GM12874 (cell line): ENCODE results near the gene AK8.

Experiments used
- TF ChIP-seq, protein P1 (sequence below): IDR thresholded peaks from 2 replicates; pipeline ENCODE4 v1.5.1; 2011; ENCODE audit warnings: low read depth, mild to moderate bottlenecking, control low read depth, low read length, moderate library complexity; ENCODE audit not compliant: insufficient read depth

Gene AK8

DNA sequence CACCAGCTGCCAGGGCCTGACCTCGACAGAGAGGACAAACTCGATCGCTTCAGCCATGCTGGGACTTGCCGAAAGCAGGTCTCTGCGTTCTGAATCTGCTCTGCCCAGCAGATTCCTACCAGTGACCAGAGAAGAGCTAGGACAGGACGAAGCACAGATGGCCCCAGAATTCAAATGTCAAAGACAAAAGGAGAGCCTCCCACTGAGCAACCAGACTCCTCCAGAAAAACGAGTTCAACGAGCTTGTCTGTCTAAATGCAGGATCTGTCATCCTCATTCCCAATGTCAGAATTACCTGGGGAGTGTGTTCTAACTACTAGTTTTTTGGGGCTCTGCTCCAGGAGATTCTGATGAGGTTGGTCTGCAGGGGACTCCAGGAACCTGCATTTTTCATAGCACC lies 13.4 kb downstream of the AK8 start:
- TF ChIP-seq, protein P1, sequence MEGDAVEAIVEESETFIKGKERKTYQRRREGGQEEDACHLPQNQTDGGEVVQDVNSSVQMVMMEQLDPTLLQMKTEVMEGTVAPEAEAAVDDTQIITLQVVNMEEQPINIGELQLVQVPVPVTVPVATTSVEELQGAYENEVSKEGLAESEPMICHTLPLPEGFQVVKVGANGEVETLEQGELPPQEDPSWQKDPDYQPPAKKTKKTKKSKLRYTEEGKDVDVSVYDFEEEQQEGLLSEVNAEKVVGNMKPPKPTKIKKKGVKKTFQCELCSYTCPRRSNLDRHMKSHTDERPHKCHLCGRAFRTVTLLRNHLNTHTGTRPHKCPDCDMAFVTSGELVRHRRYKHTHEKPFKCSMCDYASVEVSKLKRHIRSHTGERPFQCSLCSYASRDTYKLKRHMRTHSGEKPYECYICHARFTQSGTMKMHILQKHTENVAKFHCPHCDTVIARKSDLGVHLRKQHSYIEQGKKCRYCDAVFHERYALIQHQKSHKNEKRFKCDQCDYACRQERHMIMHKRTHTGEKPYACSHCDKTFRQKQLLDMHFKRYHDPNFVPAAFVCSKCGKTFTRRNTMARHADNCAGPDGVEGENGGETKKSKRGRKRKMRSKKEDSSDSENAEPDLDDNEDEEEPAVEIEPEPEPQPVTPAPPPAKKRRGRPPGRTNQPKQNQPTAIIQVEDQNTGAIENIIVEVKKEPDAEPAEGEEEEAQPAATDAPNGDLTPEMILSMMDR = no peak

DNA sequence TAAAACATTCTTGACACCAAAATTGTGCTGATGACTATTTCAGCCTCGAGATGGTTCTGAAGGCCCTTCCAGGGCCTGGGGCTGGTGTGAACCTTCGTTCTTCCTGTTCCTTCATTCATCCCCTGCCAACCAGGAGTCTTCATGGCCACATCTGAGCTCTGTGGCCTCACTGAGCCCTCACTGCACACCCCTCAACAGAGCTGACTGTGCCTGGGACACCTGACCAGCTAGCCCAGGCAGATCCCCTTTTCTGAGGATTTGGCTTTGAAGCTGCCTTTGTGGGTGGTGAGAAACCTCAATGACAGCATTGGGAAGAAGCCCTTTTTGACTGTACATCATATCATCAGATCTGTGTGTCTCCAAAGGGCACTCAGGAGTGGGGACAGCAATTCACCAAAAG lies 13.8 kb downstream of the AK8 start:
- TF ChIP-seq, protein P1 = no peak

DNA sequence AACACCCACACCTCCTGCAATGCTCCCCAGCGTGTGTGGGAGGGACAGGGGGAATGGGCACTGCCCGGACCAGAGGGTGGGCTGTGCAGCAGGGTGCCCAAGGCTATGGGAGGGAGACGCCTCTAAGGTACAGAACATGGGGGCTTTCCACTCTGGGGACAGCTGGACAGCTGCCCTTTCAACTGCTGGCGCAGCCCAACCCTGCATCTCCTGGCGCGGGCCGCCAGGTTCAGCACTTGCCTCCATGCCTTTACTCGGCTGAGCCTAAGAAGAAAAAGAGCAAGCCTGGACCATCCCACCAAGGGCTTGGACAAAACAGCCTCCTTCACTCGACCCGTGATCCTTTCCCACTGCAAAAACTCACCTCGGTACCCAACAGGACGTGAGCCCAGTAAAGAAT lies 15.0 kb downstream of the AK8 start:
- TF ChIP-seq, protein P1 = no peak

DNA sequence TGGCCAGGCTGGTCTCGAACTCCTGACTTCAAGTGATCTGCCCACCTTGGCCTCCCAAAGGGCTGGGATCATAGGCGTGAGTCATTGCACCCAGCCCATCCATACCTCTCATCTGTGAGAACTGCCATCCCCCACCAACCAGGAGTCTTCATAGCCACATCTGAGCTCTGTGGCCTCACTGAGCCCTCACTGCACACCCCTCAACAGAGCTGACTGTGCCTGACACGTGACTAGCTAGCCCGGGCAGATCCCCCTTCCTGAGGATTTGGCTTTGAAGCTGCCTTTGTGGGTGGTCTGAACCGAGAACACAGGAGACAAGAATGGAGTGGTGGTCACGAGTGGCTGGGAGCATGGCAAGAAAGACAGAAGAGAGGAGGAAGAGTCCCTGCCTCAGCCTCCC lies 15.6 kb downstream of the AK8 start:
- TF ChIP-seq, protein P1 = no peak

DNA sequence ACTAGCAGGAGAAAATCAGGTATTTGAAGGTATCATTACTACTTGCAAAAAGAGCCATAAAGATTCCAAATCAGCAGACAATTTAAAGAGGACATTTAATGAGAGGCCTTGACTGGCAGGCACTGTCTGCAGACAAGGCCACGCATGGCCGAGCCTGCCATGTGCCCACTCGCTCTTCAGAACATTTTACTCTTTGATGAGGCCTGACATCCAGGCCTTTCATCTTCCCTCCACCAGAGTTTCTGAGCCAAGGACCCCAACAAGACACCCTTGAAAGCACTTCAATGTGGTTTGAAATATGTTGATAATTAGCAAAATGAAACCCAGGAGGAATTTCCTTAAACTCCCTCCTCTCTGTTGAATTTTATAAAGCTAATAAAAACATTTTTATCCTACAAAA lies 16.4 kb downstream of the AK8 start:
- TF ChIP-seq, protein P1 = no peak

DNA sequence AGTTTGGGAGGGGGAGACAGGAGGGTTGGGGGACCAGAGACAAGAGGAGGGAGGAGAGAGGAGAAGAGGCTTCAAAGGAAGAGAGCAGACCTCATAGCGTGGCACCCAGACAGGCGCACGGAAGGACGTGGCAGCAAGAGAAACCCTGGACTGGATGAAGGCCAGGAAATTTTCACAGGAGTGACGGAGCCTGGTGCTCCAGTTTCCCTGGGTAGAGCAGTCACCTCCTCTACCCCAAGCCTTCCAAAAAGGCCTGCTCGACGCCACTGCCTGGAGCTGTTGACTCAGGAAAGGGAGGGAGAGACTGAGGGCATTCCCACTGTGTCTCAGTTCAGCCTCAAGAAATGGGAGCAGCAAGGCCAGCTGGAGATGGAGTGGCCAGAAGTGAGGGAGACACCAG lies 19.3 kb downstream of the AK8 start:
- TF ChIP-seq, protein P1 = no peak

DNA sequence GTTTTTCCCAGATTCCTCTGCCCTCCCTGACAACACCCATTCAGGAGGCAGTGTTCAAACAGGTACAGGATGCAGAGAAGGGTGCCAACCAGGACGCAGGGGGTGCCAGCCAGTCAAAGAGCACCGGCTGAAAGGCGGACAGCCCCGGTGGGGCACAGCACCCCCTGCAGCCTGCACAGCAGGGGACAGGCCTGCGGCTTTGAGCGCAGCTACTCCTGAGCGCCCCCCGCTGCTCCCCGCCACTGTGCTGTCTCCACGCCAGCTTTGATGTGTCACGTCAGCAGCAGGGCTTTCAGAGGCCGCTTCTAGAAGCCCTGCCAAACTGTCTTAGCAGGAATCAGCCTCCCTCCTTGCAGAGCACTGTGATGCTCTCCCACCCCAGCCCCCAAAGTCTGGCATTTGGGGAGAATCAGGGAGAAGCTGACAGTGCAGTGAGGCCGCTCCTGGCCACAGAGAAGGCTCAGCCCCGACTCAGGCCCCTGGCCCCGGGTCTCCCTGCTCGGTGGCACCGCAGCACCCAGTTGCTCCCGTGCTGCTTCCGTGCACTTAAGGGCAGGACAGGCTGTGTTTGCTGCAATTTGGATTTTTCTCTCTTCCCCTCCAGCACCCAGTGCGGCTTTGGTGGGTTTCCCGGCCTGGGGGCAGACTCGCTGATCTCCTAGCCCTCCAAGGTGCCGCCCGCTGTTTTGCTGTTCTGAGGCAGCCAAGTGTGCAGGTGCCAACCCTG lies 20.3 kb downstream of the AK8 start:
- TF ChIP-seq, protein P1 = no peak
